Measurements from ENCODE around the gene ZBTB4. TPM values are rescaled to one million over a fixed set of nuclear protein-coding genes. Genes with fewer than 3 reads are reported as not detected.

Gene ZBTB4
- total RNA-seq, 1 donor from 2014 or later: 15.1 TPM

DNA sequence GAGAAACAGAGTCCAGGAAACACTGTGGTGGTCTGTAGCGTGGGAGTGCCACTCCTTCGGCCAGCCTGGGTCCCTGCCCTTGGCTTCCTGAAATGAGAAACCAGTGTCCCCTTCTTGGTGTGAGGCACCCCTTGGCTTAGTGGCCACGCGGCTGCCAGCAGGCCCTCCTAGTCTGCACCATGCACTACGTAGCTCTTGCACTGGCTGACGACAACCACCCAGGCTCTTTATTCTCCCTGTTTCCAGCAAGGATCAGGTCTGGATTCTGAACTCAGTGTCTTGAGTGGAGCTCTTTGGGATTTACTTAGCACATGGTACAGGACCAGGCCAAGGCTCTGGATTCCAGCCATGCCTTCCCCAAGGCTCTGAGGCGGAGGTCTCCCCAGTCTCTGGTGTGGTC, 51.9 kb downstream of the ZBTB4 start:
- H3K4me1 Mint-ChIP-seq (ENCODE audit: low read depth): no peaks in the 10 kb centered on the region
- DNase-seq (ENCODE audit: low spot score): no peak
- no peaks in the 10 kb centered on the region for H3K27me3 Mint-ChIP-seq (ENCODE audit: insufficient read depth)
- no peak overlapping the region for H3K27ac Mint-ChIP-seq
- H3K4me3 Mint-ChIP-seq: no peak overlapping the region
- intact Hi-C loops (cut with micrococcal nuclease): no loop called here
- H3K9me3 Mint-ChIP-seq: no peaks in the 10 kb centered on the region
- no peaks in the 10 kb centered on the region for H3K36me3 Mint-ChIP-seq (ENCODE audit: low read depth)

DNA sequence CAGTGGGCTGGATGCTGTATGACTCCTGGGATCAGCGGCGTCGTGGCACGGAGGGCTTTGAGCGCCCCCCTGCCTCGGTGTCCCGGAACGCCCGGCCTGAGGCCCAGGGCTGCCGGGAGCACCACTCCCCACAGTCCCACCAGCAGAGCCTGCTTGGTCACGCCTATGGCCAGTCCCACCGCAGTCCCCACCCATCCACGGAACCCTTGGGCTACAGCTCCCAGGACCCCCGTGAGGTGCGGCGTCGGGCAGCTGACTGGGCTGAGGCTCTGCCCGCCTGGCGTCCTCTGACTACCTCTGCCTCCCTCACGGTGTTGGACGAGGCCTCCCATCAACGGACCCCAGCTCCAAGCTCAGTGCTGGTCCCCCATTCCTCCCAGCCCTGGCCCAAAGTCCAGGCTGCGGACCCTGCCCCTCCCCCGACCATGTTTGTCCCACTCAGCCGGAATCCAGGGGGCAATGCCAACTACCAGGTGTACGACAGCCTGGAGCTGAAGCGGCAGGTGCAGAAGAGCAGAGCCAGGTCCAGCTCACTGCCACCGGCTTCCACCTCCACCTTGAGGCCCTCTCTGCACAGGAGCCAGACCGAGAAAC, 52.4 kb downstream of the ZBTB4 start:
- intact Hi-C loops (cut with micrococcal nuclease): no loop called here

DNA sequence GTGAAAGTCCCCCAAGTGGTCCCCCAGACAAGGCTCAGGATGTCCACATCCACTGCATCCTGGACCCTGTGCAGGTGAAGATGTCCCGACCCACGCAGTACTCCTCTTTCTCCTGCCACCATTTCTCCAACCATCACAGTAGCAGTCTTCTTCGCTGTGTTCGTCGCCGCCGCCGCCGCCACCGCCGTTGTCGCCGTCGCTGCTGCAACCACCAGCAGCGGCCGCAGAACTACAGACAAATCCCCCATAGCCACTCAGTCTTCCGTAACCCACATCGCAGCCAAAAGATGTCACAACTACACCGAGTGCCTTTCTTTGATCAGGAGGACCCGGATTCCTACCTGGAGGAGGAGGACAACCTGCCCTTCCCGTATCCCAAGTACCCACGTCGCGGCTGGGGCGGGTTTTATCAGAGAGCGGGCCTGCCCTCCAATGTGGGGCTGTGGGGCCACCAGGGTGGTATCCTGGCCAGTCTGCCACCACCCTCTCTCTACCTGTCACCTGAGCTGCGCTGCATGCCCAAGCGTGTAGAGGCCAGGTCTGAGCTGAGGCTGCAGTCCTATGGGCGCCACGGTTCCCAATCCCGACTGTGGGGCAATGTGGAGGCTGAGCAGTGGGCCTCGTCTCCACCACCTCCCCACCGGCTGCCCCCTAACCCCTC, 53.1 kb downstream of the ZBTB4 start:
- Mint-ChIP-seq H3K36me3 (ENCODE audit: low read depth) (no peaks in the 10 kb centered on the region), H3K4me1 (ENCODE audit: low read depth) (no peaks in the 10 kb centered on the region), H3K4me3 (no peak overlapping the region), H3K27ac (no peak overlapping the region), H3K9me3 (no peaks in the 10 kb centered on the region), H3K27me3 (ENCODE audit: insufficient read depth) (no peaks in the 10 kb centered on the region)
- intact Hi-C loops (cut with micrococcal nuclease): no loop called here
- no peak for DNase-seq (ENCODE audit: low spot score)

More for the DNA sequence above, 52.4 kb downstream of the ZBTB4 start:
- Mint-ChIP-seq H3K4me1 (ENCODE audit: low read depth) (no peaks in the 10 kb centered on the region), H3K27ac (no peak overlapping the region), H3K27me3 (ENCODE audit: insufficient read depth) (no peaks in the 10 kb centered on the region), H3K4me3 (no peak overlapping the region), H3K9me3 (no peaks in the 10 kb centered on the region), H3K36me3 (ENCODE audit: low read depth) (no peaks in the 10 kb centered on the region)
- DNase-seq (ENCODE audit: low spot score): no peak

GRCh38 chr17:7425756-7426155, 53.7 kb downstream of the ZBTB4 start:
- no peak for DNase-seq (ENCODE audit: low spot score)
- no peak overlapping the region for H3K4me3 Mint-ChIP-seq
- H3K4me1 Mint-ChIP-seq (ENCODE audit: low read depth): no peaks in the 10 kb centered on the region
- H3K36me3 Mint-ChIP-seq (ENCODE audit: low read depth): no peaks in the 10 kb centered on the region
- intact Hi-C loops (cut with micrococcal nuclease): no loop called here
- H3K27me3 Mint-ChIP-seq (ENCODE audit: insufficient read depth): no peaks in the 10 kb centered on the region
- H3K9me3 Mint-ChIP-seq: no peaks in the 10 kb centered on the region
- no peak overlapping the region for H3K27ac Mint-ChIP-seq

- H3K4me3 Mint-ChIP-seq: no peak within 1 kb of the TSS
- no peak within 1 kb of the TSS for H3K27ac Mint-ChIP-seq
- no peak for DNase-seq (ENCODE audit: low spot score)
- intact Hi-C loops (cut with micrococcal nuclease): no loop called here
- H3K36me3 Mint-ChIP-seq (ENCODE audit: low read depth): no peaks in the 10 kb centered on the region
- H3K4me1 Mint-ChIP-seq (ENCODE audit: low read depth): no peaks in the 10 kb centered on the region
- no peaks in the 10 kb centered on the region for H3K9me3 Mint-ChIP-seq
- H3K27me3 Mint-ChIP-seq (ENCODE audit: insufficient read depth): no peaks in the 10 kb centered on the region
Measured at GRCh38 chr17:7425316-7425715, 54.1 kb downstream of the ZBTB4 start, which contains the start of gene SPEM2. Gene SPEM2, plus strand, starts transcription at chr17:7425616. Its CDS starts 73 bp downstream, at chr17:7425689.

DNA sequence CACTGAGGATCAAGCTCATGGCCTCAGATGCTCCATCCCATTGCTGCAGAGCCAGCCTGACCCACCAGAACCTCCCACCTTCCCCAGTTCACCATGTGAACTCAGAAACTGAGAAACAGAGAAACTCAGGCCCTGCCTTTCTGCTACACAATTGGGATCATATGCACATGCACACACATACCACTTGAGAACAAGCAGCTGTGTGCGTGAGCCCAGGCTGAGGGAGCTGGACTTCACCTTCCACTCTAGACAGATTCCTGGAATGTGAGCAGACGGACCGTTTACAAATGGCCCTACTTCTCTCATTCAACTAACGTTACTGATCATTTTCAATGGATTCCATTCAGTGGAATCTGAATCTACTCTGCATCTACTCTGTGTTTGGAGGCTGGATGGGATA, 55.8 kb downstream of the ZBTB4 start:
- H3K36me3 Mint-ChIP-seq (ENCODE audit: low read depth): no peaks in the 10 kb centered on the region
- no peaks in the 10 kb centered on the region for H3K9me3 Mint-ChIP-seq
- intact Hi-C loops (cut with micrococcal nuclease): no loop called here
- no peak overlapping the region for H3K27ac Mint-ChIP-seq
- H3K4me1 Mint-ChIP-seq (ENCODE audit: low read depth): no peaks in the 10 kb centered on the region
- H3K4me3 Mint-ChIP-seq: no peak overlapping the region
- H3K27me3 Mint-ChIP-seq (ENCODE audit: insufficient read depth): no peaks in the 10 kb centered on the region
- DNase-seq (ENCODE audit: low spot score): no peak

DNA sequence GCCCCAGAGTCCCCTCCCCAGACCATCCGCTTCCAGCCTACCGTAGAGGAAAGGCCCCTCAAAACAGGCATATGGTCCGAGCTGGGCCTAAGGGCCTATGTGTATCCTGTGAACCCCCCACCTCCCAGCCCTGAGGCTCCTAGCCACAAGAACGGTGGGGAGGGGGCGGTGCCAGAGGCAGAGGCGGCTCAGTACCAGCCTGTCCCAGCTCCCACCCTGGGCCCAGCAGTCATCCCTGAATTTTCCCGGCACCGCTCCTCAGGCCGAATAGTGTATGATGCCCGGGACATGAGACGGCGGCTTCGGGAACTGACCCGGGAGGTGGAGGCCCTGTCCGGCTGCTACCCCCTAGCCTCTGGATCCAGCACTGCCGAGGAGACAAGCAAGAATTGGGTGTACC, 58.2 kb downstream of the ZBTB4 start:
- no peak overlapping the region for H3K4me3 Mint-ChIP-seq
- no peaks in the 10 kb centered on the region for H3K27me3 Mint-ChIP-seq (ENCODE audit: insufficient read depth)
- no peak overlapping the region for H3K27ac Mint-ChIP-seq
- DNase-seq (ENCODE audit: low spot score): no peak
- intact Hi-C loops (cut with micrococcal nuclease): no loop called here
- H3K36me3 Mint-ChIP-seq (ENCODE audit: low read depth): no peaks in the 10 kb centered on the region
- H3K4me1 Mint-ChIP-seq (ENCODE audit: low read depth): no peaks in the 10 kb centered on the region
- no peaks in the 10 kb centered on the region for H3K9me3 Mint-ChIP-seq

DNA sequence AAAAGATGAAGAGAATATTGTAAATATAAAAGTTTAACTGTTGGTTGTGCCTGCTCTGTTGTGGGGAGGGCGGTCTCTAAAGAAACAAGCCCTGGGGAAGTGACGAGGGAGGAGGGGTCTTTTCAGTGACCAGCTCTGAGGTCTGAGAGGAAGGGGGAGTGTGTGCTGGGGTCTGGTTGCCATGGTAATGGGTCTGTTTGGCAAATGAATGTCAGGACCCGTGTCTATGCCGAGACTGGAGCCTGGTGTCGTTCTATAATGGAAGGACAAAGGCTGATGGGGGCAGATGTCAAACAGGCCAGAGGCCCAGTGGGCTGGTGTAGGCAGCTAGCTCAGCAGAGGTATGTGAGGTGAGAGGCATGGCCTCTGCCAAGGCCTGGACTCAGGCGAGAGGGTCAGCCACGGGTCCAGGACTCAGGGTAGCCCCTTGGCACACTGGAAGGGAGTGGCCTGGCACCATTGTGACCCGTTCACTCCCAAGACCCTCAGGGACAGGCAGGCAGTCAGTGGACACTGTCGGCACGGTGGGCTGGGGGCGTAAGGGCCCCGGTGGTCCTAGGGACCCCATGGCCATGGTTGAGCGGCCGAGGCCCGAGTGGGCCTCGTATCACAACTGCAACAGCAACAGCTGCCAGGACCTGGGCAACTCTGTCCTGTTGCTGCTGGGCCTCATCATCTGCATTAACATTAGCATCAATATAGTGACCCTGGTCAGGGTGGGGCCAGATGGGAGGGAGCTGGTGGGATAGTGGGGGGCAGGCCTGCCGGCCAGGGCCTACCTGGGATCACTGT, 59.4 kb downstream of the ZBTB4 start, which contains the start of gene SPEM1:
TSS of gene SPEM1 (plus strand) at position 506 of the 792 bp plus-strand sequence. CDS start at position 567, 61 bp downstream.
- no peaks in the 10 kb centered on the region for H3K36me3 Mint-ChIP-seq (ENCODE audit: low read depth)
- DNase-seq (ENCODE audit: low spot score): no peak
- no peak within 1 kb of the TSS for H3K27ac Mint-ChIP-seq
- H3K27me3 Mint-ChIP-seq (ENCODE audit: insufficient read depth): no peaks in the 10 kb centered on the region
- intact Hi-C loops (cut with micrococcal nuclease): no loop called here
- H3K4me1 Mint-ChIP-seq (ENCODE audit: low read depth): no peaks in the 10 kb centered on the region
- H3K9me3 Mint-ChIP-seq: no peaks in the 10 kb centered on the region
- no peak within 1 kb of the TSS for H3K4me3 Mint-ChIP-seq

DNA sequence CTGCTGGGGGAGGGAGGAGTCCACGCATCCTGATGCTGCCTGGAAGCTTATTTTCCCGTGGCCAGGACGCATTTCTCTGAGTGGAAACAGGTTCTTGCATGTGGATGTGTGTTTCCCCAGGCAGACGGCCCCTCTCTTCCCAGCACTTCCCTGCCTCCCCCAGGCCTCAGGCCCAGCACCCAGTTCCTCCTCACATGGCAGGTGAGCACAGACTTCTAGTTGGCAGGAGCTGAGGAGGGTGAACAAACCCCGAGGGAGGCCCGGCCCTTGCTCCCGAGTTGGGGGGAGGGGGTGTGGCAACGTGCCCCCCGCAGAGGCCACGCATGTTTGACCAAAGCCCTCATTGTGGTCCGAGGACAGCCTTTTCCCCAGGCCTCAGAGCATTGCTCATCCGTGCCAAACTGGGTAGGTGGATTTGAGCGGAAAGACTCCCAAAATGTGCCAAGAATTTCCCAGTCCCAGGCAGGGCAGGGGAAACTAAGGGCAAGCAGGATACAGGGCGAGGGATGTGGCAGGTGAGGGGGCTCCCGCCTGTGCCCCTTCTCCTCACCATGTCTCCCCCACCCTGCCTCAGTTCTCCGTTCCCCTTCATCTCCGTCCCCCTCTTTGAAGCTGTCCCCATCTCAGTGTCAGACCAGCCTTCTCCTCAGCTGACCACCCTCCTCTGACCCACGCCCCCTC, 60.8 kb downstream of the ZBTB4 start:
- no peaks in the 10 kb centered on the region for H3K36me3 Mint-ChIP-seq (ENCODE audit: low read depth)
- intact Hi-C loops (cut with micrococcal nuclease): no loop called here
- H3K4me3 Mint-ChIP-seq: no peak overlapping the region
- no peaks in the 10 kb centered on the region for H3K4me1 Mint-ChIP-seq (ENCODE audit: low read depth)
- H3K27me3 Mint-ChIP-seq (ENCODE audit: insufficient read depth): no peaks in the 10 kb centered on the region
- H3K9me3 Mint-ChIP-seq: no peaks in the 10 kb centered on the region
- no peak for DNase-seq (ENCODE audit: low spot score)
- no peak overlapping the region for H3K27ac Mint-ChIP-seq

GRCh38 chr17:7417056-7417655, 62.3 kb downstream of the ZBTB4 start:
- intact Hi-C loops (cut with micrococcal nuclease): no loop called here
- H3K36me3 Mint-ChIP-seq (ENCODE audit: low read depth): no peaks in the 10 kb centered on the region

DNA sequence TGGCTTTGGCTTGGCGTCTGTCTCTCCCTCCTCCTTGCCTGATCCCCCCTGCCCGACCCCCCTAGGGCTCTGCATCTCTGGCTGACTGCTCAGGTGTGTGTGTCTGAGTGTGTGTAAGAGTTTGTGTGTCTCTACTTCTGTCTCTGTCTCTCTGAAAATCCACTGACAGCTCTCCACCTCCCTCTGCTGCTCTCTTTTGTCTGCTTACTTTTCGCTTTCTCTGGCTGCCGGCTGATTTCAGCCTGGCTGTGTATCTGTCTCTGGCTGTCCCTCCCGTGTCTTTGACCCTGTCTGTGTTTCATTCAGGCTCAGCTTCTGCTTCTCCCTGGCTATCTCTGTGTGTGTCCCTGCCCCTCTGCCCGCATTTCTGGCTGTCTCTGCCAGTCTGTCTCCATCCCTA, 63.1 kb downstream of the ZBTB4 start:
- intact Hi-C loops (cut with micrococcal nuclease): no loop called here
- DNase-seq (ENCODE audit: low spot score): no peak

More at GRCh38 chr17:7417056-7417655, 62.3 kb downstream of the ZBTB4 start:
- Mint-ChIP-seq H3K27ac (no peak overlapping the region), H3K4me3 (no peak overlapping the region), H3K4me1 (ENCODE audit: low read depth) (no peaks in the 10 kb centered on the region), H3K9me3 (no peaks in the 10 kb centered on the region), H3K27me3 (ENCODE audit: insufficient read depth) (peaks cover 3% of the 10 kb centered on the region)
- no peak for DNase-seq (ENCODE audit: low spot score)

DNA sequence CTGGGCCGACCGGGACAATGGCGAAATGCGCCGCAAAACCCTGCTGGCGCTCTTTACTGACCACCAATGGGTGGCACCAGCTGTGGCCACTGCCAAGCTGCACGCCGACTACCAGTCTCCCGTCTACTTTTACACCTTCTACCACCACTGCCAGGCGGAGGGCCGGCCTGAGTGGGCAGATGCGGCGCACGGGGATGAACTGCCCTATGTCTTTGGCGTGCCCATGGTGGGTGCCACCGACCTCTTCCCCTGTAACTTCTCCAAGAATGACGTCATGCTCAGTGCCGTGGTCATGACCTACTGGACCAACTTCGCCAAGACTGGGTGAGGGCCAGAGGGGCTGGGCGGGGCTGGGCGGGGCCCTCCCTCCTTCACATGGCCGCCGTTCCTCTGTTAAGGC, 63.6 kb downstream of the ZBTB4 start:
- intact Hi-C loops (cut with micrococcal nuclease): no loop called here
- no peaks in the 10 kb centered on the region for H3K9me3 Mint-ChIP-seq

More for the DNA sequence above, 63.1 kb downstream of the ZBTB4 start:
- Mint-ChIP-seq H3K36me3 (ENCODE audit: low read depth) (no peaks in the 10 kb centered on the region), H3K27me3 (ENCODE audit: insufficient read depth) (peaks cover 3% of the 10 kb centered on the region), H3K9me3 (no peaks in the 10 kb centered on the region), H3K4me3 (no peak overlapping the region), H3K27ac (no peak overlapping the region), H3K4me1 (ENCODE audit: low read depth) (no peaks in the 10 kb centered on the region)

More for the DNA sequence above, 63.6 kb downstream of the ZBTB4 start:
- Mint-ChIP-seq H3K36me3 (ENCODE audit: low read depth) (no peaks in the 10 kb centered on the region), H3K4me3 (no peak overlapping the region), H3K27me3 (ENCODE audit: insufficient read depth) (peaks cover 3% of the 10 kb centered on the region), H3K4me1 (ENCODE audit: low read depth) (no peaks in the 10 kb centered on the region), H3K27ac (no peak overlapping the region)
- DNase-seq (ENCODE audit: low spot score): no peak
